Dendritic cell treated with granulocyte-macrophage colony-stimulating factor and Interleukin-4, amounts not matched to agents 40 ng/mL and 50 ng/mL, for 4 days (primary cell): ENCODE measurements around the gene ZNF580.

Source experiments
- H3K27ac Mint-ChIP-seq: one replicate; pipeline ENCODE4 v1.8.0; 2022; ENCODE audit warnings: mild to moderate bottlenecking, mixed read lengths
- H3K27me3 Mint-ChIP-seq: one replicate; pipeline ENCODE4 v1.8.0; 2022; ENCODE audit warnings: mild to moderate bottlenecking, mixed read lengths
- H3K36me3 Mint-ChIP-seq: one replicate; pipeline ENCODE4 v1.8.0; 2022; ENCODE audit warnings: low read depth, mixed read lengths
- H3K4me1 Mint-ChIP-seq: one replicate; pipeline ENCODE4 v1.8.0; 2022; ENCODE audit warnings: low read depth, mixed read lengths
- H3K4me3 Mint-ChIP-seq: one replicate; pipeline ENCODE4 v1.8.0; 2022; ENCODE audit warnings: mild to moderate bottlenecking, moderate library complexity, mixed read lengths
- H3K9me3 Mint-ChIP-seq: one replicate; pipeline ENCODE4 v1.8.0; 2022; ENCODE audit warnings: mixed read lengths
- intact Hi-C: fragments of 100-400 bp; cut with micrococcal nuclease; formaldehyde crosslinking; loops from one replicate; pipeline ENCODE4 v1.15.0; 2022

ZNF580 gene

DNA sequence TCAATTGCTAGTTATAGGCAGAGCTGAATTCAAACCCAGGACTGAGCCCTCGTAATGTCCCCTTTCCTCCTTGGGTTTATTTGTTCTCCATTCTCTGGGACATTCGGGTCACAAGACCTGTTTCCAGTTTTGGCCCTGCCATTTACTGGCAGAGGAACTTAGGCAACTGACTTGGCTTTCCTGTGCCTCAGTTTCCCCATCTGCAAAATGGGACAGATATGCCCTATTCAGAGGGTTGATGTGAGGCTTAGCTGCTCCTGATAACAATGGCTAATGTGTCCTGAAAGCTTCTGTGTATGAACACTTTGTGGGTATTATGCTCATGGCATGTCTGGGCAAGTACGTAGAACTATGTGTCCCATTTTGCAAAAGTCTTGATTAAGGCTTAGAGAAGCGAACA is 39.7 kb upstream of the ZNF580 start:
- peaks cover 61% of the 10 kb centered on the region for H3K36me3 Mint-ChIP-seq
- no peaks in the 10 kb centered on the region for H3K27me3 Mint-ChIP-seq
- peak overlapping the region; percentile 74 for H3K27ac Mint-ChIP-seq
- no peaks in the 10 kb centered on the region for H3K9me3 Mint-ChIP-seq
- intact Hi-C loops: no loop called here
- H3K4me3 Mint-ChIP-seq: peak overlapping the region; percentile 72
- H3K4me1 Mint-ChIP-seq: peaks cover 55% of the 10 kb centered on the region

DNA sequence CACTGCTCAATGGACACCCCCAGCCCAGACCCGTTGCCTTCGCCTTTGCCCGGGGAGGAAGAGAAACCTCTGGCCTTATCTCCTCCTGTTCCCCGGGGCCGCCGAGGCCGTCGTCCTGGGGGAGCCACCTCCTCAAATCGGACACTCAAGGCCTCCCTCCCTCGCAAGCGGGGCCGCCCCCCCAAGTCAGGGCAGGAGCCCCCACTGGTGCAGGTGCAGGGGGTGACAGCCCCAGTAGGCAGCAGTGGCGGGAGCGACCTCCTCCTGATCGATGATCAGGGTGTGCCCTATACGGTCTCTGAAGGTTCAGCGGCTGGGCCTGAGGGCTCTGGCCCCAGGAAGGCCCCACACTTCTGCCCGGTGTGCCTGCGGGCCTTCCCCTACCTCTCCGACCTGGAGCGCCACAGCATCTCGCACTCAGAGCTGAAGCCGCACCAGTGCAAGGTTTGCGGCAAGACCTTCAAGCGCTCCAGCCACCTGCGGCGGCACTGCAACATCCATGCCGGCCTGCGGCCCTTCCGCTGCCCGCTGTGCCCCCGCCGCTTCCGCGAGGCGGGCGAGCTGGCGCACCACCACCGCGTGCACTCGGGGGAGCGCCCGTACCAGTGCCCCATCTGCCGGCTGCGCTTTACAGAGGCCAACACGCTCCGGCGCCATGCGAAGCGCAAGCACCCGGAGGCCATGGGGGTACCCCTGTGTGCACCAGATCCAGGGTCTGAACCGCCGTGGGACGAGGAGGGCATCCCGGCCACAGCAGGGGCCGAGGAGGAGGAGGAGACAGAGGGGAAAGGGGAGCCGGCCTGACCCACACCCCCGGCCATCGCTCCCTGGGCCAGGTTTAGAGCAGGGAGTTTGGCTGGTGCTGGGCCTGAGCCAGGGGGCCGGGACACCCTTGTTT is 38.4 kb upstream of the ZNF580 start:
- peaks cover 68% of the 10 kb centered on the region for H3K4me1 Mint-ChIP-seq
- no peaks in the 10 kb centered on the region for H3K9me3 Mint-ChIP-seq
- H3K27me3 Mint-ChIP-seq: no peaks in the 10 kb centered on the region
- intact Hi-C loops: no loop called here
- H3K36me3 Mint-ChIP-seq: peaks cover 61% of the 10 kb centered on the region
- no peak overlapping the region for H3K4me3 Mint-ChIP-seq
- peak overlapping the region; percentile 91 for H3K27ac Mint-ChIP-seq

DNA sequence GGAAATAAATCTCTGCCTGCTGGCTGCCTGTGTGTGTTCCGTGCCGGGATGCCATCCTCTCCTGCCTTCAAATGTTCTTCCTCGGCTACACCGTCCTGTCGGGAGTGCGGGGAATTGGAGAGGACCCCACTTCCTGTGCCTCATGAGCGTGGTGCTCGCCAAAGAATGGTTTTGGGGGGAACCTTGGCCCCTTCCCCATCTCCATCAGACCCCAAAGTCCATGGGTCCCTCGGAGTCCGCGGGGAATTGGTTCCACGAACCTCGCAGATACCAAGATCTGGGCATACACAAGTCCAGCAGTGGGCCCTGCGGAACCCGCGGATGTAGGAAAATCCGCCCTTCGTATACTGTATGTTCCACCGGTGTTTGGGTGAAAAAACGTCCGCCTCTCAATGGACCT is 37.7 kb upstream of the ZNF580 start:
- Mint-ChIP-seq H3K27ac (peak overlapping the region; percentile 91), H3K4me1 (peaks cover 70% of the 10 kb centered on the region), H3K36me3 (peaks cover 61% of the 10 kb centered on the region), H3K9me3 (no peaks in the 10 kb centered on the region), H3K4me3 (no peak overlapping the region), H3K27me3 (no peaks in the 10 kb centered on the region)
- intact Hi-C loops: no loop called here

DNA sequence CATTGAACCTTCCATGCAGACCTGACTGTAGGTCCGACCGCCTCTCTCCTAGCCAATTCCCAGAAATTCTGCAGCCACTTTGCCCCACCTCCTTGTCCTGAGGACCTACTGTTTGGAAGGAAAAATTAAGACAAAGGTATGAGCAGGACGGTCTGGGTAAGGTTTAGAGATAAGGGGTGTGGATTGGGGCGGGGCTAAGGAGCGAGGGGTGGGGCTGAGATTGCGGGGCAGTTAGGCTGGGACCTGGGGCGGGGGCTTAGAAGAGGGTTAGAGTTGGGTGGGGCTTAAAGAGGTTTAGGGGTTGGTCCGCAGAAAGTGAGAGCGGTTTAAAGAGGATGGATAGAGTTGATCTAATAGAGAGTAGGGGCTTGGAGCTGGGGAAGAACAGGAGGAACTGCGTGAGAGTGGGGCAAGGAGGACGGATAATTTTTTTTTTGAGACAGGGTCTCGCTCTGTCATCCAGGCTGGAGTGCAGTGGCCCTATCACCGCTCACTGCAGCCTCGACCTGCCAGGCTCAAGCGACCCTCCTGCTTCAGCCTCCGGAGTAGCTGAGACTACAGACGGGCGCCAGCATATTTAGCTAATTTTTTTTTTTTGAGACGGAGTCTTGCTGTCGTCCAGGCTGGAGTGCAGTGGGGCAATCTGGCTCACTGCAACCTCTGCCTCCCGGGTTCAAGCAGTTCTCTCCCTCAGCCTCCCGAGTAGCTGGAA is 37.1 kb upstream of the ZNF580 start:
- intact Hi-C loops: no loop called here
- Mint-ChIP-seq H3K4me1 (peaks cover 70% of the 10 kb centered on the region), H3K27ac (peak overlapping the region; percentile 91)

DNA sequence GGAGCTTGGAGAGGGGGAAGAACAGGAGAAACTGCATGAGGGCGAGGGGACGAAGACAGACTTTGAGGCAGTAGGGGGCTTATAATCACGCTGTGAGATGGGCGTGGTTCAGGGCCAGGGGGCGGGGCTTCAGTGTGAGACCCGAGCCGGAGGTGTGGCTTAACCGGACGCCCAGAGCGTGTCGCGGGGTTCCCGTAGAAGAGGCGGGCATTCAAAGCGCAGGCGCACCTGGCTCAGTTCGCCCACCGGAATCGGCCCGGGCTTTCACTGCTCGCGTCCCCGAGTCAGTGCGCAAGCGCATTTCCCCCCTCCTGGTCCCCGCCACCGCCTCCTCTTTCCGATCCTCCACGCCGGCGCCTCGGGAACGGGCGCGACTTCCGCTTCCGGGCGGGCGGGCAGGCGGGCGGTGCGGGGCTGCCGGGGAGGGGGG is 35.6 kb upstream of the ZNF580 start:
- Mint-ChIP-seq H3K36me3 (peaks cover 72% of the 10 kb centered on the region), H3K27me3 (no peaks in the 10 kb centered on the region), H3K9me3 (no peaks in the 10 kb centered on the region), H3K4me3 (peak overlapping the region; percentile 78), H3K4me1 (peaks cover 80% of the 10 kb centered on the region), H3K27ac (peak overlapping the region; percentile 91)
- intact Hi-C loops: no loop called here

More for the DNA sequence above, 37.1 kb upstream of the ZNF580 start:
- Mint-ChIP-seq H3K36me3 (peaks cover 66% of the 10 kb centered on the region), H3K27me3 (no peaks in the 10 kb centered on the region), H3K4me3 (peak overlapping the region; percentile 78), H3K9me3 (no peaks in the 10 kb centered on the region)

DNA sequence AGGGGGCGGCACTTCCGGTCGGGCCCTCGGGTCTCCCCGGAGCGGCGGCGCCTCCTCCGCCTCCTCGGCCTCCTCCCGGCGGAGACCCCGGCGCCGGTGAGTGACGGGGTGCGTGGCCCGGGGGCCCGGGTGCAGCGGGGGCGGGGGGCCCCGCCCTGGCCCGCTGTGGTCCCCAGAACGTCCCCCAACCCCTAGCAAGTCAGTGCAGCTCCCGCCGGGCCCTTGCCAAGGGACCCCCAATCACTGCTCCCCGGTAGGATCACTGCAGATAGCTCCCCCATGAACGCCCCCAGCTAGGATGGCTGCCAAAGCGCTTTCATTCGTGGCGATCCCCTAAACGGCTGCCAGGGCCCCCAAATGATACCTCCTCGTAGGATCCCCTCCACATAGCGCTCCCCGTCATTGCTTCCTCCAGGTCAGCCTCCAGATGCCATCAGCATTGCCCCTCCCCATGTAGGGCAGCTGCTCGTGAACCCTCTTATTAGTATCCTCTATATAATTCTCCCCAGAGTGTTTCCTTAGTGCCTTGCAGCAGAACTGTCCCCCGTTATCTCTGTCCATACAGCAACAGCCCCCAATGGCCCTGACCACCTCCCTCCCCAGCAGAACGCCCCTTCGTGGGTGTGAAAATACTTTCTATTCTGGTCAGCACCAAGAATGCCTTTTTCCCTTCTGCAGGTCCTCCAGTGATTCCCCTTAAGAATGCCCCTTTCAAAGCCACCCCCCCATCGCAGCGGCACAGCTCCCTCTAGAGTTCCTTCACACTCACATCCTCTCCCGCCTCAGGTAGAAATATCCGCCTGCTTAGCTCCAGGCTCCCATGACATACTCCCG is 34.9 kb upstream of the ZNF580 start, which contains the start of gene ZNF865:
ZNF865 (plus strand) TSS at position 11 of the 834 bp plus-strand sequence. CDS start 7,972 bp downstream, outside the sequence.
- H3K4me1 Mint-ChIP-seq: peaks cover 86% of the 10 kb centered on the region
- H3K27me3 Mint-ChIP-seq: no peaks in the 10 kb centered on the region
- intact Hi-C loops: no loop called here
- no peaks in the 10 kb centered on the region for H3K9me3 Mint-ChIP-seq
- H3K4me3 Mint-ChIP-seq: peak within 1 kb of the TSS; percentile 94
- peaks cover 78% of the 10 kb centered on the region for H3K36me3 Mint-ChIP-seq
- H3K27ac Mint-ChIP-seq: peak within 1 kb of the TSS; percentile 91

DNA sequence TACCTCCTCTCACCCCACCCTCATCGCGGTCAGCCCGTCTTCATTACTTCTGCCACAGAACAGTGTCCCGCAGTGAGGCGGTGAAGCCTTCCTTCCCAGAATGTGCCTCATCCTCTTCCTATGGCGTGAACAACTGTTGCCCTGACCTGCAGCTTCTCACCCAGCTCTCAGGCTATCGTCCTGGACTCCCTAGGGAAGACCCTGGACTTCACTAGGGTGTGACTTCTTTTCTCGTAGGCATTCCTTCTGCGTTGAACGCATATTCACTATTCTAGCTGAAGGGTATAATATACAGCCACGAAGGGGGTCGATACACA is 34.4 kb upstream of the ZNF580 start:
- peaks cover 84% of the 10 kb centered on the region for H3K36me3 Mint-ChIP-seq
- intact Hi-C loops: no loop called here
- peak overlapping the region; percentile 91 for H3K27ac Mint-ChIP-seq
- H3K27me3 Mint-ChIP-seq: no peaks in the 10 kb centered on the region
- H3K9me3 Mint-ChIP-seq: no peaks in the 10 kb centered on the region
- H3K4me1 Mint-ChIP-seq: peaks cover 86% of the 10 kb centered on the region
- H3K4me3 Mint-ChIP-seq: peak overlapping the region; percentile 94

DNA sequence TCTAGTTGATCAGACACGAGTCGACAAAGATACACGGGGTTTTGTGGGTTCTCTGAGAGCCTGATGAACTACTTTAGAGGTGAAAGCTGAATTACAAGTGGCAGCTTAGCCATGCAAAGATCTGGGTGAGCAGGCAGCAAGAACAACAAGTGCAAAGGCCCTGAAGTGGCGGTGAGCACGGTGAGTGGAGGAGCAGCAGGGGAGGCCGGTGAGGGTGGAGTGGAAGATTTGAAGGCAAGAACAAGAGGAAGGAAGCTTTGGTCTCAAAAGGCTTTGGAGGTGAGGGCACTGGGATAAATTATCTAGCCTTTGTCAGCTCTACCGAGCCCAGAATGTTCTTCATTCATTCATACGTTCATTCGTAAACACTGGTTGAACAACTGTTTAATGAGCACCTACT is 34.0 kb upstream of the ZNF580 start:
- Mint-ChIP-seq H3K27me3 (no peaks in the 10 kb centered on the region), H3K4me1 (peaks cover 86% of the 10 kb centered on the region), H3K36me3 (peaks cover 81% of the 10 kb centered on the region), H3K9me3 (no peaks in the 10 kb centered on the region), H3K4me3 (peak overlapping the region; percentile 94), H3K27ac (peak overlapping the region; percentile 91)
- intact Hi-C loops: no loop called here

DNA sequence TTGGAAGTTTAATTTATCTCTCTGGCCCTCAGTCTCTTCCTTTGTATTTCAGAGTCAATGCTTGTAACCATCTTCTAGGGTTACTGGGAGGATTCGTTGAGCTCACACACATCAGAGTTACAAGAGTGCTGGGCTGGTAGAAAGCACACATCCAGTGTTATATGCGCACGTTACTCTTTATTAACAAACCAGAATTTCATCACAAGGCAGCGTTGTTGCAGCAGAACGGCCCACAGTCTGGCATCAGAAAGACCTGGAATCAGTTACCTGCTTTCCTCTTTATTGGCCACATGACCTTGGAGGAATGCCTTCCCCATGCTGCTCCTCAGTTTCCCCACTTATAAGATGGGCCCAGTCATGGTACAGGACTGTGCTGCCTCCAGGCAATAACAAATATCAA is 31.5 kb upstream of the ZNF580 start:
- Mint-ChIP-seq H3K4me3 (no peak overlapping the region), H3K4me1 (peaks cover 78% of the 10 kb centered on the region), H3K9me3 (no peaks in the 10 kb centered on the region), H3K27me3 (no peaks in the 10 kb centered on the region), H3K36me3 (peaks cover 77% of the 10 kb centered on the region), H3K27ac (no peak overlapping the region)
- intact Hi-C loops: no loop called here

DNA sequence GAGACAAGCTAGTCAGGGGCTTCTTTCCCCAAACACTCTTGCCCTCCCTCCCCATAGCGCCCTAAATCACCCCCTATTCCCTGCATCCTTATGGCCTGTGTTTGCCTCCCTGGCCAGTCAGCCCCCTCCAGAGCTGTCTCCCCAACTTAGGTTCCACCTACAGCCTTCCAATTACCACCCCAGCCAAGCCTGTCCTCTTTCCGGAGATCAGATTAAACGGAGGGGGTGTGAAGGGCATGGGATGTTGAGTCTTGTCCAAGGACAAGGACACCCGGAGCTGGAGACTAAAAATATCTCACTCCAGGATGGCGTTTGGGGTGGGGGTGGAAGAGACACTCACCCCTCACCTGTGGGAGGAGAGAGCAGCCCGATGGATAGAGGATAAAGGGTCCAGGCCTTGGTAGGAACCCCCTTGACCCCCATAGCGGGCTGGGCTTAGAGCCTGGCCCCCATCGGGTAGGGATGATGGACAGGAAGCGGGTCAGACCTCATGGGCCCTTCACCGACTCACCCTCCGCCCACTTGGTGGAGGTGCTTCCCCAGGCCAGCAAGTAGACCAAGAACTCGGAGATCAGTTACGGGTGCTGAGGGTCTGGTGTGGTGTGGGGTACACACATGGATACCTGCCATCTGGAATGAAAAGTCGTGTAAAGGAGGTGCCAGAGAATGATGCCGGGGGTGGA is 29.4 kb upstream of the ZNF580 start:
- H3K9me3 Mint-ChIP-seq: no peaks in the 10 kb centered on the region
- peak overlapping the region; percentile 50 for H3K4me3 Mint-ChIP-seq
- no peaks in the 10 kb centered on the region for H3K27me3 Mint-ChIP-seq
- intact Hi-C loops: no loop called here
- peaks cover 65% of the 10 kb centered on the region for H3K4me1 Mint-ChIP-seq
- peaks cover 90% of the 10 kb centered on the region for H3K36me3 Mint-ChIP-seq
- peak overlapping the region; percentile 71 for H3K27ac Mint-ChIP-seq

DNA sequence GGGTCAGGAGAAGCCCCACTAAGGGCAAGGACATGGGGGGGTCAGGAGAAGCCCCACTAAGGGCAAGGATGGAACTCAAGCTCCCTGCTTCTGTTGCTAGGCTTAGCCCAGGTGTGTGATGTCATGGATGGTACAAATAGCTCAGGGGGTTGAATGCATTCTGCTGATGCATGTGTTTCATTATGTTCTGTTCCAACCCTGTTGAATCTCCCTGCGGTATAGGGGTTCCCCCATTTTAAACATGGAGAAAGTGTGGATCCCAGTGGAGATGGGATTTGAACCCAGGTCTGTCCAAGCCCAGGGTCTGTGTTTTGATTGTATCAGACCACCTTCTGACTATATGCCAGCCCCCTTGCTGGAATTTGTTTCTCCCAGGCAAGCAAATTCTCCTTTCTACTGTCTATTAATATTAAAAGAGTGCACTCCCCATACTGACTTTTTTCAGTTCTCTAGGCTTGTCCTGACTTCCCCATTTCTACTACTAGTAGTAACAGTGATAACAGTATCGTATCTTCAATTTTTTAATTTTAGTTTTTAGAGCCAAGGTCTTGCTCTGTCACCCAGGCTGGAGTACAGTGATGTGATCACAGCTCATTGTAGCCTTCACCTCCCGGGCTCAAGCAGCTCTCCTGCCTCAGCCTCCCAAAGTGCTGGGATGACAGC is 28.7 kb upstream of the ZNF580 start:
- H3K27me3 Mint-ChIP-seq: no peaks in the 10 kb centered on the region
- peaks cover 65% of the 10 kb centered on the region for H3K4me1 Mint-ChIP-seq
- peaks cover 90% of the 10 kb centered on the region for H3K36me3 Mint-ChIP-seq
- peak overlapping the region; percentile 50 for H3K4me3 Mint-ChIP-seq
- no peaks in the 10 kb centered on the region for H3K9me3 Mint-ChIP-seq
- intact Hi-C loops: no loop called here
- H3K27ac Mint-ChIP-seq: peak overlapping the region; percentile 71

DNA sequence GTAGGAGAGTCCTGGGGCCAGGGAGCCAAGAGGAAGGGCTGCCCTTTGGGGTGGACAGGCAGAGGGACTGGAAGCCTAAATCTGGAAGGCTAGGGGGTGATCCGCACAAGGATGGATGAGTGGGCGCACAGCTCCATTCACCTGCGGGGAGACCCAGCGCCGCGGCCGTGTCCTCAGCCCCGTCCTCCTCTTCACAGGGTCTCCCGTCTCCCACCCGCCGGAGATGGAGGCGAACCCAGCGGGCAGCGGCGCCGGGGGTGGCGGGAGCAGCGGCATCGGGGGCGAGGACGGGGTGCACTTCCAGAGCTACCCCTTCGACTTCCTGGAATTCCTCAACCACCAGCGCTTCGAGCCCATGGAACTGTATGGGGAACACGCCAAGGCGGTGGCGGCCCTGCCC is 27.4 kb upstream of the ZNF580 start:
- intact Hi-C loops: no loop called here
- peak overlapping the region; percentile 71 for H3K27ac Mint-ChIP-seq

More for the DNA sequence above, 27.4 kb upstream of the ZNF580 start:
- H3K4me1 Mint-ChIP-seq: peaks cover 61% of the 10 kb centered on the region
- no peaks in the 10 kb centered on the region for H3K27me3 Mint-ChIP-seq
- no peaks in the 10 kb centered on the region for H3K9me3 Mint-ChIP-seq
- H3K36me3 Mint-ChIP-seq: peaks cover 86% of the 10 kb centered on the region
- H3K4me3 Mint-ChIP-seq: no peak overlapping the region
